ENCODE results near the gene TSPO.
A peak's percentile ranks its signal among the peaks of the same experiment; 100 is the strongest.

TSPO gene

GRCh38 chr22:43183496-43184277 lies 32.3 kb downstream of the TSPO start:
- no peak overlapping the region for H3K4me3 ChIP-seq (ENCODE audit: control insufficient read depth, low read depth, low read length)
- DNase-seq (ENCODE audit: low read depth) = peak; percentile 61
- TF ChIP-seq CTCF (conservative IDR thresholded peaks at IDR 0.05; ENCODE audit: control insufficient read depth, insufficient read depth, low read depth, low read length) = no peak

- DNase-seq (ENCODE audit: low read depth) = peak; percentile 37
- H3K4me3 ChIP-seq (ENCODE audit: control insufficient read depth, low read depth, low read length) = peak overlapping the region; percentile 85
- no peak for TF ChIP-seq CTCF (conservative IDR thresholded peaks at IDR 0.05; ENCODE audit: control insufficient read depth, insufficient read depth, low read depth, low read length)
Measured at GRCh38 chr22:43185860-43186261, 34.5 kb downstream of the TSPO start.

GRCh38 chr22:43186272-43187170 lies 35.2 kb downstream of the TSPO start, which contains the start of gene TTLL12:
Gene TTLL12, minus strand, starts transcription at chr22:43187134. Its CDS starts 65 bp downstream, at chr22:43187069.
- no peak for TF ChIP-seq CTCF (conservative IDR thresholded peaks at IDR 0.05; ENCODE audit: control insufficient read depth, insufficient read depth, low read depth, low read length)
- DNase-seq (ENCODE audit: low read depth) = no peak
- H3K4me3 ChIP-seq (ENCODE audit: control insufficient read depth, low read depth, low read length) = peak within 1 kb of the TSS; percentile 85

GRCh38 chr22:43187171-43188099 lies 36.1 kb downstream of the TSPO start:
- peak; percentile 34 for TF ChIP-seq CTCF (conservative IDR thresholded peaks at IDR 0.05; ENCODE audit: control insufficient read depth, insufficient read depth, low read depth, low read length)
- peak; percentile 90 for DNase-seq (ENCODE audit: low read depth)
- H3K4me3 ChIP-seq (ENCODE audit: control insufficient read depth, low read depth, low read length) = peak overlapping the region; percentile 51

GRCh38 chr22:43188829-43189545 lies 37.6 kb downstream of the TSPO start:
- TF ChIP-seq CTCF (conservative IDR thresholded peaks at IDR 0.05; ENCODE audit: control insufficient read depth, insufficient read depth, low read depth, low read length) = no peak
- H3K4me3 ChIP-seq (ENCODE audit: control insufficient read depth, low read depth, low read length) = no peak overlapping the region
- DNase-seq (ENCODE audit: low read depth) = no peak
